HEK293 (cell line): ENCODE measurements around the gene PDLIM1.

Experiments used
- CTCF ChIA-PET: fragments of 350-600 bp; formaldehyde crosslinking; extraction: SDS; loops from one replicate; lab custom pipeline; 2021; ENCODE audit warnings: antibody characterized with exemption; lab: Yijun Ruan, JAX
- POLR2A ChIA-PET: fragments of 300-600 bp; formaldehyde crosslinking; extraction: SDS; loops from one replicate; lab custom pipeline; 2020; ENCODE audit warnings: antibody characterized with exemption, inconsistent platforms; lab: Yijun Ruan, JAX
- H3K27ac ChIP-seq: fragments of 200-500 bp; sonication (Bioruptor generic); 2 replicates; pipeline ENCODE4 v1.5.1; 2014; ENCODE audit warnings: low read depth, low read length, control low read depth, inconsistent platforms; ENCODE audit errors: extremely low read depth
- H3K36me3 ChIP-seq, 2 experiments: fragments of 200-500 bp in 1 of 2; sonication (Bioruptor generic) in 1 of 2; 1 replicate in 1 of 2; 2 replicates in 1 of 2; pipeline ENCODE4 v1.5.1; 2014 to 2017; ENCODE audit warnings: inconsistent platforms in 2 of 2, low read length in 2 of 2; ENCODE audit not compliant: control insufficient read depth in 2 of 2, insufficient read depth in 1 of 2
- H3K4me1 ChIP-seq: fragments of 200-500 bp; sonication (Bioruptor generic); 2 replicates; pipeline ENCODE4 v1.5.1; 2014; ENCODE audit warnings: mild to moderate bottlenecking, low read length, inconsistent platforms; ENCODE audit not compliant: control insufficient read depth, insufficient read depth
- H3K4me3 ChIP-seq: 2 replicates; pipeline ENCODE4 v1.5.1; 2011; ENCODE audit warnings: low read depth, mild to moderate bottlenecking, control low read depth, low read length, moderate library complexity
- H3K9me3 ChIP-seq: fragments of 200-500 bp; sonication (Bioruptor generic); 2 replicates; pipeline ENCODE4 v1.5.1; 2014; ENCODE audit warnings: low read depth, low read length, inconsistent platforms; ENCODE audit not compliant: control insufficient read depth, insufficient read depth
- GLIS1 ChIP-seq: fragments of 450-650 bp; formaldehyde crosslinking; IDR thresholded peaks from 2 replicates; pipeline ENCODE4 v1.5.1; 2016; ENCODE audit warnings: missing biosample characterization, missing genetic modification characterization
- GLIS2 ChIP-seq: fragments of 450-650 bp; formaldehyde crosslinking; IDR thresholded peaks from 2 replicates; pipeline ENCODE4 v1.5.1; 2016; ENCODE audit warnings: missing biosample characterization, missing genetic modification characterization
- TRIM28 ChIP-seq: IDR thresholded peaks from 2 replicates; pipeline ENCODE4 v1.6.1; 2011; ENCODE audit warnings: low read length, control low read depth, borderline replicate concordance
- ZBTB17 ChIP-seq: fragments of 450-650 bp; formaldehyde crosslinking; IDR thresholded peaks from 2 replicates; pipeline ENCODE4 v1.5.1; 2016; ENCODE audit warnings: missing biosample characterization, missing genetic modification characterization
- ZBTB8A ChIP-seq: fragments of 450-650 bp; formaldehyde crosslinking; IDR thresholded peaks from 2 replicates; pipeline ENCODE4 v1.5.1; 2016; ENCODE audit warnings: missing biosample characterization, missing genetic modification characterization
- ZNF138 ChIP-seq: fragments of 450-650 bp; formaldehyde crosslinking; IDR thresholded peaks from 2 replicates; pipeline ENCODE4 v1.5.1; 2016; ENCODE audit warnings: missing biosample characterization, missing genetic modification characterization, borderline replicate concordance
- ZNF16 ChIP-seq: fragments of 450-650 bp; formaldehyde crosslinking; IDR thresholded peaks from 2 replicates; pipeline ENCODE4 v1.5.1; 2016; ENCODE audit warnings: low read depth, missing biosample characterization, missing genetic modification characterization
- ZNF175 ChIP-seq: fragments of 450-650 bp; formaldehyde crosslinking; IDR thresholded peaks from 2 replicates; pipeline ENCODE4 v1.5.1; 2016; ENCODE audit warnings: missing biosample characterization, missing genetic modification characterization
- ZNF23 ChIP-seq: fragments of 450-650 bp; formaldehyde crosslinking; IDR thresholded peaks from 2 replicates; pipeline ENCODE4 v1.5.1; 2016; ENCODE audit warnings: missing biosample characterization, missing genetic modification characterization, borderline replicate concordance
- ZNF426 ChIP-seq: fragments of 450-650 bp; formaldehyde crosslinking; IDR thresholded peaks from 2 replicates; pipeline ENCODE4 v1.5.1; 2017; ENCODE audit warnings: missing biosample characterization, missing genetic modification characterization, mild to moderate bottlenecking, inconsistent platforms, moderate library complexity
- ZNF510 ChIP-seq: fragments of 450-650 bp; formaldehyde crosslinking; IDR thresholded peaks from 2 replicates; pipeline ENCODE4 v1.5.1; 2018; ENCODE audit warnings: mild to moderate bottlenecking, missing genetic modification characterization, missing biosample characterization; ENCODE audit not compliant: insufficient replicate concordance
- ZNF549 ChIP-seq: fragments of 450-650 bp; IDR thresholded peaks from 2 replicates; pipeline ENCODE4 v1.5.1; 2018; ENCODE audit warnings: missing biosample characterization, missing genetic modification characterization, mild to moderate bottlenecking, inconsistent platforms, moderate library complexity
- ZNF555 ChIP-seq: fragments of 450-650 bp; formaldehyde crosslinking; conservative IDR thresholded peaks from 2 replicates; pipeline ENCODE4 v1.5.1; 2017; ENCODE audit warnings: missing biosample characterization, mild to moderate bottlenecking, missing genetic modification characterization, inconsistent platforms
- ZNF561 ChIP-seq: fragments of 450-650 bp; IDR thresholded peaks from 2 replicates; pipeline ENCODE4 v1.5.1; 2018; ENCODE audit warnings: missing biosample characterization, missing genetic modification characterization, borderline replicate concordance
- ZNF585B ChIP-seq: fragments of 450-650 bp; formaldehyde crosslinking; IDR thresholded peaks from 2 replicates; pipeline ENCODE4 v1.5.1; 2016; ENCODE audit warnings: missing biosample characterization, missing genetic modification characterization
- ZNF600 ChIP-seq: fragments of 450-650 bp; formaldehyde crosslinking; IDR thresholded peaks from 2 replicates; pipeline ENCODE4 v1.5.1; 2016; ENCODE audit warnings: missing biosample characterization, missing genetic modification characterization
- ZNF660 ChIP-seq: fragments of 450-650 bp; IDR thresholded peaks from 2 replicates; pipeline ENCODE4 v1.5.1; 2018; ENCODE audit warnings: missing biosample characterization, mild to moderate bottlenecking, missing genetic modification characterization
- ZNF677 ChIP-seq: fragments of 450-650 bp; IDR thresholded peaks from 2 replicates; pipeline ENCODE4 v1.5.0; 2018; ENCODE audit warnings: missing biosample characterization, mild to moderate bottlenecking, missing genetic modification characterization, moderate library complexity
- TF ChIP-seq, protein P1 (sequence below): fragments of 450-650 bp; formaldehyde crosslinking; IDR thresholded peaks from 2 replicates; pipeline ENCODE4 v1.5.1; 2016; ENCODE audit warnings: missing biosample characterization, missing genetic modification characterization, borderline replicate concordance
- TF ChIP-seq, protein P2 (sequence below): fragments of 450-650 bp; IDR thresholded peaks from 2 replicates; pipeline ENCODE4 v1.5.1; 2018; ENCODE audit warnings: missing biosample characterization, missing genetic modification characterization
- TF ChIP-seq, protein P3 (sequence below): fragments of 450-650 bp; formaldehyde crosslinking; IDR thresholded peaks from 2 replicates; pipeline ENCODE4 v1.5.0; 2017; ENCODE audit warnings: missing biosample characterization, missing genetic modification characterization, borderline replicate concordance

The PDLIM1 gene

DNA sequence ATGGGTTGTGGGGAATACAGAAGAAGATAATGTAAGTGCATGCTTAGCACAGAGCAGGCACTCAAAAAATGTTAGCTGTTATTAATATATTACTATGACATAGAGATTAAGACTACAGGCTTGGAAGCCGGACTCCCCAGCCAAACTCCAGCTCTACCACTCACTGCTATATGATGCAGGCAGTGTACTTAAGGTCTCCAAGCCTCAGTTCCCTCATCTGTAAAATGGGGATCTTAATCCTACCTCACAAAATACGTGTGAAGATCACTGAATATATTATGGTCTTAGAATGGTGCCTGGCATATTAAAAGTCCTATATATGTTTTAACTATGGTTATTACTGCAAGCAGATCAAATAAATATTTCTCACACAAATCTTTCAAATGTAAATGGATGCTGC is 5.2 kb downstream of the PDLIM1 start:
- POLR2A ChIA-PET: no interaction called here
- TF ChIP-seq, protein P1, sequence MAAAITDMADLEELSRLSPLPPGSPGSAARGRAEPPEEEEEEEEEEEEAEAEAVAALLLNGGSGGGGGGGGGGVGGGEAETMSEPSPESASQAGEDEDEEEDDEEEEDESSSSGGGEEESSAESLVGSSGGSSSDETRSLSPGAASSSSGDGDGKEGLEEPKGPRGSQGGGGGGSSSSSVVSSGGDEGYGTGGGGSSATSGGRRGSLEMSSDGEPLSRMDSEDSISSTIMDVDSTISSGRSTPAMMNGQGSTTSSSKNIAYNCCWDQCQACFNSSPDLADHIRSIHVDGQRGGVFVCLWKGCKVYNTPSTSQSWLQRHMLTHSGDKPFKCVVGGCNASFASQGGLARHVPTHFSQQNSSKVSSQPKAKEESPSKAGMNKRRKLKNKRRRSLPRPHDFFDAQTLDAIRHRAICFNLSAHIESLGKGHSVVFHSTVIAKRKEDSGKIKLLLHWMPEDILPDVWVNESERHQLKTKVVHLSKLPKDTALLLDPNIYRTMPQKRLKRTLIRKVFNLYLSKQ: no peak
- TF ChIP-seq ZNF138 (tag by site-specific recombination) (no peak), GLIS1 (tag by site-specific recombination) (no peak), ZNF585B (tag by site-specific recombination) (no peak), ZNF549 (no peak), ZNF561 (tag by site-specific recombination) (no peak), ZNF677 (tag by site-specific recombination) (no peak), ZNF510 (tag by site-specific recombination) (no peak), ZNF426 (tag by site-specific recombination) (no peak), GLIS2 (no peak), ZNF175 (tag by site-specific recombination) (no peak), ZNF660 (no peak), ZBTB17 (tag by site-specific recombination) (no peak), ZNF23 (tag by site-specific recombination) (no peak), ZNF555 (tag by site-specific recombination) (no peak), ZNF600 (no peak), TRIM28 (no peak), ZNF16 (tag by site-specific recombination) (no peak)
- TF ChIP-seq, protein P2, sequence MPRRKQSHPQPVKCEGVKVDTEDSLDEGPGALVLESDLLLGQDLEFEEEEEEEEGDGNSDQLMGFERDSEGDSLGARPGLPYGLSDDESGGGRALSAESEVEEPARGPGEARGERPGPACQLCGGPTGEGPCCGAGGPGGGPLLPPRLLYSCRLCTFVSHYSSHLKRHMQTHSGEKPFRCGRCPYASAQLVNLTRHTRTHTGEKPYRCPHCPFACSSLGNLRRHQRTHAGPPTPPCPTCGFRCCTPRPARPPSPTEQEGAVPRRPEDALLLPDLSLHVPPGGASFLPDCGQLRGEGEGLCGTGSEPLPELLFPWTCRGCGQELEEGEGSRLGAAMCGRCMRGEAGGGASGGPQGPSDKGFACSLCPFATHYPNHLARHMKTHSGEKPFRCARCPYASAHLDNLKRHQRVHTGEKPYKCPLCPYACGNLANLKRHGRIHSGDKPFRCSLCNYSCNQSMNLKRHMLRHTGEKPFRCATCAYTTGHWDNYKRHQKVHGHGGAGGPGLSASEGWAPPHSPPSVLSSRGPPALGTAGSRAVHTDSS (tag by site-specific recombination): no peak
- TF ChIP-seq, protein P3, sequence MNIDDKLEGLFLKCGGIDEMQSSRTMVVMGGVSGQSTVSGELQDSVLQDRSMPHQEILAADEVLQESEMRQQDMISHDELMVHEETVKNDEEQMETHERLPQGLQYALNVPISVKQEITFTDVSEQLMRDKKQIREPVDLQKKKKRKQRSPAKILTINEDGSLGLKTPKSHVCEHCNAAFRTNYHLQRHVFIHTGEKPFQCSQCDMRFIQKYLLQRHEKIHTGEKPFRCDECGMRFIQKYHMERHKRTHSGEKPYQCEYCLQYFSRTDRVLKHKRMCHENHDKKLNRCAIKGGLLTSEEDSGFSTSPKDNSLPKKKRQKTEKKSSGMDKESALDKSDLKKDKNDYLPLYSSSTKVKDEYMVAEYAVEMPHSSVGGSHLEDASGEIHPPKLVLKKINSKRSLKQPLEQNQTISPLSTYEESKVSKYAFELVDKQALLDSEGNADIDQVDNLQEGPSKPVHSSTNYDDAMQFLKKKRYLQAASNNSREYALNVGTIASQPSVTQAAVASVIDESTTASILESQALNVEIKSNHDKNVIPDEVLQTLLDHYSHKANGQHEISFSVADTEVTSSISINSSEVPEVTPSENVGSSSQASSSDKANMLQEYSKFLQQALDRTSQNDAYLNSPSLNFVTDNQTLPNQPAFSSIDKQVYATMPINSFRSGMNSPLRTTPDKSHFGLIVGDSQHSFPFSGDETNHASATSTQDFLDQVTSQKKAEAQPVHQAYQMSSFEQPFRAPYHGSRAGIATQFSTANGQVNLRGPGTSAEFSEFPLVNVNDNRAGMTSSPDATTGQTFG (tag by site-specific recombination): no peak
- no peaks in the 10 kb centered on the region for H3K9me3 ChIP-seq

DNA sequence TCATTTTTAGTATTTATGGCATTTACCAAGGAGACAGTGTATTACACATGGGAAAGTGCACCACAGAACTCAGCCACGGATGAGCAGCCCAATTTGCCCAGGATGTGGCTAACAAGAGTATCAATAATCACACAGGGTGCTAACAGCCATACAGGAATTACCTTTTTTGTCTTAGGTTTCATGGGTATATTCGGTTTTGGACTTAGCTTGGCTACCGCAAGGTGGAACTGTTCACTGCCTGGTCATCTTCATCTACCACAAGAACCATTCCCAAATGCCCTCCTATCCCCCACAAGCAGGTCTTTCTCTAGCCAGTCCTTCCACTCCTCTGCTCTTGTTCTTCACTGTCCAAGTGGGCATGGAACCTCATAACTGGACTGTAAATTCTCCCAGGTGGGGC is 6.0 kb downstream of the PDLIM1 start:
- no peak for TF ChIP-seq ZBTB8A
- no peaks in the 10 kb centered on the region for H3K9me3 ChIP-seq
- no peak overlapping the region for H3K27ac ChIP-seq
- CTCF ChIA-PET: interaction anchor here (0.6 kb wide), 1 partner anchor 311 kb away, joined by 3 read pairs; no protein-coding TSS in a partner anchor
- POLR2A ChIA-PET: no interaction called here
- no peak overlapping the region for H3K4me3 ChIP-seq
- H3K36me3 ChIP-seq: no peaks in the 10 kb centered on the region
- peaks cover 23% of the 10 kb centered on the region for H3K4me1 ChIP-seq

More for the DNA sequence above, 5.2 kb downstream of the PDLIM1 start:
- peaks cover 24% of the 10 kb centered on the region for H3K4me1 ChIP-seq
- CTCF ChIA-PET: interaction anchor here (0.9 to 1.0 kb wide), 3 partner anchors 75 to 102 kb away, joined by 3 read pairs; no protein-coding TSS in a partner anchor
- H3K36me3 ChIP-seq: no peaks in the 10 kb centered on the region
- no peak overlapping the region for H3K4me3 ChIP-seq
- no peak overlapping the region for H3K27ac ChIP-seq
